ENCODE results near the gene PHF10.
A peak's percentile ranks its signal among the peaks of the same experiment; 100 is the strongest.

PHF10 gene

DNA sequence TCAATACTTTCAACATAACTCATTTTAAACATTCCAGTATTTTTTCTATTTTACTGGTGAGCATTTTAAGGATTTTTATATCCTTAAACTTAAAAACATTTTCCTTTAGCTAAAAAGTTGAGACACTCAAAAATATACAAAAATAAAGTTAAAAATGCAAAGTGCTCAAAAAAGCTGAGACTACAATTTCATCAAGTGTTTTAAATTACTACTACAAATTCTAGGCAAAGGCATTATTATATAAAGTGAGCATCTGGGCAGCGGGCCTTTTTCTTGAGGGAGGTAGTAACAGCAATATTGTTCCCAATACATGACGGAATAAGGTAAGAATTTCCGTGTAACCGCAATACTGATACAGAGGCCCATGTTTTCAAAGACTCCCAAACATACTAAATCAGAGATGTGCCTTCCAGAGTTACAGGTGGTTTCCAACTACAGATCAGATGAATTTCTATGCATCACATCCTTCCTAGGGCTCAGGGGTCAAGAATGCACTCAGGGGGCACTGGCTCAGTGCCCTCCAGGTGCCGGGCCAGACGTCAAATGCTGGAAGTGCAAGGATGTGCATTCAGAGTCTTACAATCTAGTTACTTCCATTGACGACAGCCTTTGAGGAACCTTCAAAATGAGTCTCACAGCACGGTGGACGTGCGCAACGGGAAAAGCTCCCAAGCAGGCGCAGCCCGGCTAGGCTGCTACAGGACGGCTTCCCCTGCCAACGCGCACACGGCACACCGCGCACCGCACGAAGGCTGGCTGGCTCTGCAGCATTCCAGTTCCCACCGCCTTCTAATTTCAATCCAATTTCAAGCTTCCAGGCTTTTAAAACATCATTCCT is 1.7 kb downstream of the PHF10 start:
- peak; percentile 26 to 43 for DNase-seq

DNA sequence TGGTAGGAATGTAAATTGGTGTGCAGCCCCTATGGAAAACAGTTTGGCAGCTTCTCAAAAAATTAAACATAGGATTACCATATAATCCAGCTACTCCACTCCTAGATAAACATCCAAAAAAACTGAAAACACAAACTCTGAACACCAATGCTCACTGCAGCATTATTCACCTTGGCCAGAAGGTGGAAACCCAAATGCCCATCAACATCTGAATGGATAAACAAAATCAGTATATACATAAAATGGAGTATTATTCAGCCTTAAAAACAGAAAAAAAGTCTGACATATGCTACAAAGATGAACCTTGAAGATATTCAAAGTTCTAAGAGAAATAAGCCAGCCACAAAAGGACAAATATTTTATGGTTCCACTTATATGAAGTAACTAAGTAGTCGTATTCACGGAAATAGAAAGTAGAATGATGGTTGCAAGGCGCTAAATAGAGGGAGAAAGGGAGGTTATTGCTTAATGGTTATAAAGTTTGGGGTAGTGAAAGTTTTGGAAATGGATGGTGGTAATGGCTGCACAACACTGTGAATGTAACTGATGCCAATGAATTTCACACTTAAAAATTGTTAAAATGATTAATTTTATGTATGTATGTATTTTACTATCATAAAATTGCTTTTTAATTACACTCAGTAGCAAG is 4.0 kb downstream of the PHF10 start:
- DNase-seq, result peak in 1 of 2 donors; percentile 25

DNA sequence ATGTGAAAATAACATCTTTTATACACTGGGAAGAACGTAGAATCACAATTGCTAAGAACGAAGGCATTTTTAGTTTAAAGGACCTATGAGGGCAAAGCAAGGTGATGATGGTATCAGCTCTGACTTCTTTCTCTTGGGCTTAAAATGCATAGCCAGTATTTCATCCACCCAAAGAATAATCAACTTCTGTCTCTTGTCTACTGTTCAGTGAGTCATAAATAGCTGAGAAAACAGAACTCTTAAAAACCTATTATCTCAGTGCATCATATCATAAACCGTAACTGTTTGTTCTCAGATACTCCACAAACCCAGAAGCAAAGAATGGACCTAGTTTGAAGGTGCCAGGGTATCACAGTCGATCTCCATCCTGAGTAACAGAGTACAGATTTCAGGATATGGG is 5.2 kb downstream of the PHF10 start:
- no peak for DNase-seq

DNA sequence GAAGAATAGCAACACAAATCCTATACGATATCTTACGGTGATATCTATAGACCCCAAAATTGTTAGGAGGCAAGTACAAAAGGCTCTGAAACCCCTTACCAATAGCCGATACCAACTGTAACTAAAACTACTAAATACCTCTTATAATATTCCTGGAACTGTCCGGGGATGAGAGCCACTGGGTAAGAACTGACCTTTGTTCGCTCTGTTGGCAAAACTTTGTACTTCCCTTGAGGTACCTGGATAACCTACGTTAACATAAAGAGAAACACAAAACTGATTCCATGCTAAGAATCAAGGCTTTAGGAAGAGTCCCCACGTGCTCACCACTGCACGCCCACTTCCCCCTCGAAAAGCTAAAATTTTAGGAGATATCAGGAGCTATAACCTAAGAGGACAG is 9.7 kb downstream of the PHF10 start:
- no peak for DNase-seq

DNA sequence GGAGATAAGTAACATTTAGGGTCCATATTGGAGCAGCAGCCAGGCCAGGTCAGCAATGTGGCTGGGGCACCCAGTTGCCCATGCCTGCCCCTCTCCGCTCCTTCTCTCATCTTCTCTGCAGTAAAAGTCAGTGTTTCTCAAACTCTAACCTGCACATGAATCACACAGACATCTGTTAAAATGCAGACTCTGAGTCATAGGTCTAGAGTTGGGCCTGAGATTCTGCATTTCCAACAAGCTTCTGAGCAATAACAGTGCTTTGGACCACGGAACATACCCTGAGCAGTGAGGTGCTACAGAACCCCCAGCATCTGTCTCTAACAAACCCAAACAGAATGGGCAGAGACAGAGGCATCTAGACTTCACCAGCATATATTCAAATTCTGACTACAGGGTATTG is 10.1 kb downstream of the PHF10 start:
- no peak for DNase-seq

DNA sequence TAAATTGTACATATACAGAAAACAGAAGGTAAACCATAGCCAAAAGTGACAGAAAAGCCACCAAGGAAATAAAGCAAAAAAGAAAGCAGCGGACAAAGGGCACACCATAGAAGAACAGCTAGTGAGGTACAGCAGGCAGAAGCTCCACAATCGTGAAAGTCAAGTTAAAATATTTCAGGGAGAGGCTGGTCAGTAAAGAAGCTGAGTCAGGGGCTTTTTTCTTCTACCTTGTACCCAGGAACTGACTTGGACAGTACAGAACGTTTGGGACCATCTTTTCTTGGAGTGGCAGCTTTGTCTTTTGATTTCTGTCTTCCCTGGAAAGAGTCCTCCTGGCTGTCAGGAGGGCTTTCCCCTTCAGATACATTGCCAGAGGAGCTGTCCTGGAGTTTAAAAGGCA is 14.3 kb downstream of the PHF10 start:
- DNase-seq, result no peak

DNA sequence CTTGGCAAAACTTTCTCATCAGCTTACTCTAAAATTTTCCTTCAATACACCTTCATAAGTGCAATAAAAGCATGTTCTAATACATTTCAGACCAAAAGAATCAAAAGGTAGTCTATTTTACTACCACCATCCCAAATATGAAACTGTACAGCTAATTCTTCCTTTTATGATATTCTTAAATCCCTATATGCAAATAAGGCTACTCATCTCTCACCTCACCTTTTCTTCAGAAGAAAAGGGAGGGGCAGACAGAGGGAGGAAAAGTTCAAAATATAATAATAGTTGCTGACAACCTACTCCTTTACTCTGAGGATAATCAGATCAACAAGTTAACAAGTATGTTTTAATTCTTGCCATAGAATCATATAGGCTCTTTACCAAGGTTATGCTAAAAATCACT is 15.0 kb downstream of the PHF10 start:
- DNase-seq, result no peak

DNA sequence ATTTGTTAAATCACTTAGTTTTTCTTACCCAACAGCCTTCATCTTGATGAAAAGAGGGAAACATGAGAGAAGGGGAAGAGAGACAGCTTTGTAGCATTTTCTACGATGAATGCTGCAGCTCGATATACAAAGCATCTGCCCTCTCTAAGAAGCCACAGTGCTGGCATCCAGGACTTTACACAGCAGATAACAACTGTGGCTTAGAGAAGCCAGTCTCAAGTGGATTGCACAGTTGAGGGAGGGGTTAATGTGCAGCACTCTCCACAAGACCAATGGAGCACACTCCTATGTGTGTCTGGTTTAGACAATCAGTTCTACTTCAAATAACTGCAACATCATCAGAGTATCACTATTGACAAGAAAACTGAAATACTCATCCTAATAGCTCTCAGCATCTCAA is 16.5 kb downstream of the PHF10 start:
- no peak for DNase-seq

DNA sequence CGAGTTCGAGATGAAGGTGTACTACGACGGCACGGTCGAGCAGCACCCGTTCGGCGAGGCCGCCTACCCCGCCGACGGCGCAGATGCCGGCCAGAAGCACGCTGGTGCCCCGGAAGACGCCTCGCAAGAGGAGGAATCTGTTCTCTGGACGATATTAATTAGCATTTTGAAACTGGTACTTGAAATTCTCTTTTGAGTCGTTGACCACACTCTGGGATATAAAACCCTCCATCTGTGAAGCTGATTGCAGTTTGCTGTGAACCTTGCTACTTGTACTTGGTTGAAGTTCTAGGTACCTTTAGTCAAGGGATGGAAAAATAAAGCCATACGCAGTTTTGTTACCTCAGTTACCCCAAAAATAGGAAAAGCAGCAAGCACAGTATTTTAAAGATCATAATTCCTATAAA is 21.5 kb downstream of the PHF10 start:
- DNase-seq, result no peak

DNA sequence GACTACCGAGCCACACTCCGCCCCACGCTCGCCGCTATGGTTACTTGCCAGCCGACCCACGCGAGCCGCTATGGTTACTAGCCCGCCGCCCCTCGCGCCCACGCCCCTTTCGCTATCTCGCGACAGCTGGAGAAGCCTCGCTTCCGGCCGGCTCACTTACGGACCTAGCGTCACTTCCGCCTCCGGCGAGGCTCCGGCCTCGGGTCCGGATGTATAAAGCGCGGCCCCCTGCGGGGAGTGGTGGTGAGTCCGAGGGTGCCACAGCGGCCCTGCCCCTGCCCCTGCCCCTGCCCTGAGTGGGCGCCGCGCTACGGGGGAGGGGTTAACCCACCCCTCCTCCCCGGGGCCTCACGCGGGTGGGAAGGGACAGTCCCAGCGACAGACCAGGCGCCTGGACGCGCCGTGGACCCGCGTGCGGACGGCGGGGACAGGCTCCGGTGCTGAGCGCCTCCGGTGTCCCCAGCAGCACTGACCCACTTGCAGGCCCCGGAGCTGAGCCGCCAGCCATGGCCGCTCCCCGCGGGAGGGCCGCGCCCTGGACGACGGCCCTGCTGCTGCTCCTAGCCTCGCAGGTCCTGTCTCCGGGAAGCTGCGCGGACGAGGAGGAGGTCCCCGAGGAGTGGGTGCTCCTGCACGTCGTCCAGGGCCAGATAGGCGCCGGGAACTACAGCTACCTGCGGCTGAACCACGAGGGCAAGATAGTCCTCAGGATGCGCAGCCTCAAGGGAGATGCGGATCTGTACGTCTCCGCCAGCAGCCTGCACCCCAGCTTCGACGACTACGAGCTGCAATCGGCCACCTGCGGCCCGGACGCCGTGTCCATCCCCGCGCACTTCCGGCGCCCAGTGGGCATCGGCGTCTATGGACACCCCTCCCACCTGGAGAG is 22.1 kb downstream of the PHF10 start, which contains the start of the genes C6orf120 and WDR27:
Gene C6orf120 (plus strand): TSS at position 173 of the 886 bp plus-strand sequence. CDS start 334 bp downstream, at position 507.
Gene WDR27 (minus strand): TSS at position 76 of the 886 bp plus-strand sequence. CDS start 13,024 bp downstream, outside the sequence.
- peak; percentile 97 for DNase-seq

DNA sequence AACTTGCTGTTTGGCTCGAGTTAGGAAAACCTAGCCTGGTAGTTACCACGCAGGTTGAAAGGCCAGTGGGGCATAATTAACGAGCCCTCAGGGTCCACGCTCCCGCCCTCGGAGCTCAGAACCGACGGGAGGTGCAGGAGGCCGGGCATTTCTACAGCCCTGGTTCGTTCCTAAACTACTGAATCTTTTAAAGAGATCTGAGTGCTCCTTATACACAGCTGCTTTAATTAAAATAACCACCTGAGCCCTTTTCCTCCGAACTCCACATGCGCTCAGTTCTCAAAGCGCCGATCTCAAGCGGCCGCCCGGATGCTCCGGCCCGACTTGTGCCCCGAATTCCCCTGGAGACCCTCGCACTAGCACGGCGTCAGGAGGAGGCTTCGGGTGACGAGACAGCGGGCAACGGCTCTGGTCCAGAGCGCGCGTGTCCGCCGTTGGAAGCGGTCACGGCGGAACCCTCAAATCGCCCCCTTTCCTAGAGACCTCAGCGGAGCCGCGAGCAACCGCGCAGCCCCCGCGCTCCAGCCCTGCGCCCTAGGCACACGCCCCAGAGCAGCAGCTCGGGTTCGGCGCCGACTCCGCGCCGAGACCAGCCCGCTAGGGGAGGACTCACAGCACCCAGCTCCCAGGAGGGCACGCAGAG is 22.9 kb downstream of the PHF10 start:
- no peak for DNase-seq

DNA sequence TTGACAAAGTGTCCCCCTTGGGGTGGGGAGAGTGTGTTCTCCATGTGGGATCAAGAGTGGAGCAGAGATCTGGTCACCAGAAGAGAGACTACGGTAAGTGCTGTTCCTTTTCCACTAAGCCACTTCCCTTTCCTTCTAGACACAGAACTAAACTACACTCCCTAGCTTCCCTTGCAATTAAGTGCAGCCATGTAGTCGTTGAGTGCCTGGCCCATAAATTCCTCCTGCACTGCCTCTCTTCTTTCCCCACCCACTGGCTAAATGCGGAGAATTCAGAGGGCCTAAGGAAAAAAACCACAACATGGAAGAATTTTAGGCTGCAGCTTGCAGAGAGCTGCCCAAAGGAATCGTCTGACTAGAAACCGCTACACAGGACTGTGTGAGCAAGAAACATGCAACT is 24.0 kb downstream of the PHF10 start:
- DNase-seq, result no peak

DNA sequence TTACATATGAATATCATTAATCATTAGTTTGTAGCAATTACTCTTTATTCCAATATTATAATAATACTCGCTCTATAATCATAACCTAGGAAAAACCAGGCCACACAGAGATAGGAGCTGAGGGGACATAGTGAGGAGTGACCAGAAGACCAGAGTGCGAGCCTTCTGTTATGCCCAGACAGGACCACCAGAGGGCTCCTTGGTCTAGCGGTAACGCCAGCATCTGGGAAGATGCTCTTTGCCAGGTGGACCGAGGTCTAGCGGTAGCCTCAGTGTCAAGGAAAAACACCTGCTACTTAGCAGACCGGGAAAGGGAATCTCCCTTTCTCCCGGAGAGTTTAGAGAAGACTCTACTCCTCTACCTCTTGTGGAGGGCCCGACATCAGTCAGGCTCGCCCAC is 27.2 kb downstream of the PHF10 start:
- peak in 1 of 2 donors; percentile 14 for DNase-seq

DNA sequence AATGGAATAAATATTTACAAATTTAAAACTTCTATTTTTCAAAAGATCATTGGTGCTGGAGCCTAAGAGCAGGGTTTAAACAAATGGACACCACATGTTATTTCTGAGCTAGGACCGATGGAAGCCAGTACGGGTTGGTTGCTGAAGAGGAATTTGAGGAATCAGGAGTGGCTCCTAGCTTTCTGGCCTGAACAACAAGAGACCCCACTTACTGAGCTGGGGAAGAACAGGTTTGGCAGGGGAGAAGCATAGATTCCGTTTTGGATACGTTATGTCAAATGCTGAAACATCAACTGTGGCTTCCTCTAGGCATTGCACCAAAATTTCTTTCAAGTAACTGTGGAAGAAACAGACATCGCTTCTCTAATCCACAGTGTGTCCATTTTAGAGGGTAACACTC is 29.2 kb downstream of the PHF10 start:
- DNase-seq, result no peak

DNA sequence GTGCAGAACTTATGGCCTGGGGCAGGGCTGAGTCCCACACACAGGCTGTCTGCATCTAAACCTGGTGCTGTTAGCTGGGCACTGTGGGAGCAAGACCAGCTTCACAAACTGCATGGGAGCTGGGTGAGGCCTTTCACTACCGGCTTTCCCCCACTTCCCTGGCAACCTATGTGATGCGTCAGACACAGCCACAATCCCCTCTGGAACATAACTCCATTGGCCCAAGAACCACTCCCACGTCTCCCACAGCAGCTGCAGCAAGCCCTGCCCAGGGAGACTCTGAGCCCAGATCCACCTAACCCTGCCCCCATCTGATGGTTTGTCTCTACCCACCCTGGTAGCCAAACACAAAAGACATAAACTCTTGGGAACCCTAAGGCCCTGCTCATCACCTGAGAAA is 31.8 kb downstream of the PHF10 start:
- DNase-seq, result no peak

DNA sequence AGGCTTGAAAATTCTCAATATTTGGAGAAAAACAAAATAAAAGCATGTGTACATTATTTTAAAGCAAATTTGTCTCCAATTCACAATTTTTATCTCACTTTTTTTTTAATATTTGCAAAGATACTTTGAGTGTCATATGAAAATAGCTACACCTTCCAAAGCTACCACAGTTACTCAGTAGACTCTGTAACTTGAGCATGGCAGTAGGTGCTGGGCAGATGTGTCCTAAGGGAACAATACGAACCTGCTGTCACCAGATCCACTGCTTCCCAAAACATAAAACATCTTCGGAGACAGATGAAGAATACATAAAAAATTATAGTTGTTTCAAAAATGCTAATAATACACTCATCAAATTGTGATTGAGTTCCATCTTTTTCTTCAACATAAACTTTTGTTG is 33.0 kb downstream of the PHF10 start:
- no peak for DNase-seq

DNA sequence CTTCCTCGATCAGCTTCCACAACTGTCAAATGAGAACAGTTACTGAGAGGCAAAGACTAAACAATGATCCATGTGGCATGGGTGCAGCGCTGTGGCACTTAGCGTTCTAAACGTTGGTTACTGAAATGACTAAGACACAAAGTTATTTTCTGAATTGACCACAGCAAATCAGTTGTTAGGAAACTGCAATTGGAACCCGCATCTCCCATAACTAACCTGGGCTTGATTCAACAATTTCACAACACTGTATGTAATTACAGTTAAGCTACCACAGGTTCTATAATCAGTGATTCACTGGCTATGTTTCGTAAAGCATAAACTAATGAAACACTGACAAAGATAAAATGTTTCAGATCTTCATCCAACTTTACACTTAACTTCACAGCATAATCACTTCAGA is 35.0 kb downstream of the PHF10 start:
- no peak for DNase-seq

DNA sequence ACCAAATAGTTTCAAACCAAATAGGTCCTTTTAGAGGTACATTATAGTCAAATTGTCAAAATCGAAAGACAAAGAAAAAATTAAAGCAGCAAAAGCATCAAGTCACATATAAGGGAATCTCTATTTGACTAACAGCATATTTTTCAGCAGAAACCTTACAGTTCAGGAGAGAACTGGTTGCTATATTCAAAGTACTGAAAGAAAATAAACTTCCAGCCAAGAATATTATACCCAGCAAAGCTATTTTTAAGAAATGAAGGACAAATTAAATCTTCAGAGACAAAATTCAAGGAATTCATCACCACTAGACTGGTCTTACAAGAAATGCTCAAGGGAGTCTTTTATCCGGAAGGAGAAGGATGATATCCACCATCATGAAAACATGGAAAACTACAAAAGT is 38.4 kb downstream of the PHF10 start:
- no peak for DNase-seq

DNA sequence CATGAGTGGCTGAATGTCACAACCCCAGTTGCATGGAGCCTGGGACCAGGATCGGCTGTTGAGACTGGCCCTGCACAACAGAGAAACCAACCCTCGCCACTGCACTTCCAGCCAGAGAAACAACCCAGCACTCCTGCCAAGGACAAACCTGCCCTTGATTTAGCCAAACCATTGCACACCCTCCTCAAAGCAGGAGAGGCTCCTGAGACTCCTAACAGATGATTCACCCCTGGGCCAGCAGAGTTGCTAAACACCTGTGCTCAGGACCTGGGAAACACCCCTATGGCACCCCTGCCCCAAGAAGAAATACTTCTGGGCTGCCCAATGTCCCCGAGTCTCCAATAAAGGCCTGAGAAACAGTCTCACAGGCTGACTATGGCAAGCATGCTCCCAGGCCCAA is 40.2 kb downstream of the PHF10 start:
- no peak for DNase-seq

DNA sequence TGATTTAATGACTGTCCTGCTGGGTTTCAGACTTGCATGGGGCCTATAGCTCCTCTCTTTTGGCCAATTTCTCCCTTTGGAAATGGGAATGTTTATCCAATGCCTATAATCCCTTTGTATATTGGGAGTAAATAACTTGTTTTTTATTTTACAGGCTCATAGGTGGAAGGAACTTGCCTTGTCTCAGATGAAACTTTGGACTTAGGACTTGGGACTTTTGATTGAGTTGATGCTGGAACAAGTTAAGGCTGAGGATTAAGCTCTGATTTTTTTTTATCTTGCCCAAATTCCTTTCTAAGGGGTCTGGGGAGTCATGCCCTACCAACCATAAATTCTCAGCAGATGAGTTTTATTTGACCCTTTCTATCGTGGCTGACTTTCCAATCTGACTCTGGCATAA is 46.0 kb downstream of the PHF10 start:
- no peak for DNase-seq

DNA sequence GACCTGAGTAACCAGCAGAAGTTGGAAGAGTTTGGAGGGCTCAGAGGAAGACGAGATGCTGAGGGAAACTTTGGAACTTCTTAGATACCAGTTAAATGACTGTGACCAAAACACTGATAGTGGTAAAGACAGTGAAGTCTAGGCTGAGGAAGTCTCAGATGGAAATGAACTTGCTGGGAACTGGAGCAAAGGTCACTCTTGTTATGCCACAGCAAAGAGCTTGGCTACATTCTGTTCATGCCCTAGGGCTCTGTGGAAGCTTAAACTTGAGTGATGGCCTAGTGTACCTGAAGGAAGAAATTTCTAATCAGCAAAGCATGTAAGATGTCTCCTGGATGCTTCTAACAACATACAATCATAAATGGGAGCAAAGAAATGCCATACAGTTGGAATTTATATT is 47.2 kb downstream of the PHF10 start:
- no peak for DNase-seq

DNA sequence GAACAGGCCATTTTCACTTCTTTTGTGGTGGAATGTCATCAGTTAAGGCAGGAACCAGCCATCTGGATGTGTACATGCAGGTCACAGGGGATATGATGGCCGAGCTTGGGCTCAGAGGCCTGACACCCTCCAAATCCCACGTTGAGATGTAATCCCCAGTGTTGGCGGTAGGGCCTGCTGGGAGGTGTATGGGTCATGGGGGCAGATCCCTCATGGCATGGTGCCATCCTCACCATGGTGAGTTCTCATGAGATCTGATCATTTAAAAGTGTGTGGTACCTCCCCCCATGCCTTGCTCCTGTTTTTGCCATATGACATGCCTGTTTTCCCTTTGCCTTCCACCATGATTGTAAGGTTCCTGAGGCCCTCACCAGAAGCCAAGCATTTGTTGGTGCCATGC is 49.3 kb downstream of the PHF10 start:
- no peak for DNase-seq

DNA sequence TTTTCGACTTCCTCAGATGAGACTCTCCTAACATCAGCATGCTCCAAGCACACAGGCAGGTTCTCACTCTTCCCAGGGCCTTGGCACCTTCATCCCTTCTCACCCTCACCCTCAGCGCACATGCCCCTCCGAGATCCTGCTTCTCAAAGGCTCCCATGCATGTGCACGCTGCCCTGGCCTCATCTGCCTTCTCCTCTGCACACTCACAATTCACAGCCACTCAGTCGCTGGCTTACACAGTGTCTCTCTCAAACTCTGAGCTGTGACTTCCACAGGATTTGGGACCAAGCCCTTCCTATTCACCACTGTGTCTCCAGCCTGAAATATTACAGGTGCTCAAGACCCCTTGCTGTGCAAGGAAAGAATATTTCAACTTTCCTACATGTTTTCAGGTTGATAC is 52.7 kb downstream of the PHF10 start:
- DNase-seq, result no peak

Measured in CD4-positive, alpha-beta T cell treated with Interferon alpha-2 for 1 hour (primary cell).